Effector memory CD8-positive, alpha-beta T cell (primary cell): ENCODE data around the gene DNAJC22.

ENCODE experiments used
- ATAC-seq: fragments of 150-1000 bp; cut with Tn5 transposase; replicated peaks from 2 replicates; pipeline ENCODE4 v1.10.0; 2021; ENCODE audit warnings: mild to moderate bottlenecking, moderate library complexity
- DNase-seq, 3 experiments: peaks; one replicate each; pipeline ENCODE4 v3.0.0; 2021
- H3K27ac Mint-ChIP-seq, 2 donors: one replicate each; pipeline ENCODE4 v1.8.0; 2022; ENCODE audit warnings: mild to moderate bottlenecking in 2 of 2, mixed read lengths in 2 of 2, moderate library complexity in 2 of 2
- H3K27me3 Mint-ChIP-seq, 2 donors: one replicate each; pipeline ENCODE4 v1.8.0; 2022; ENCODE audit warnings: mixed read lengths in 2 of 2
- H3K36me3 Mint-ChIP-seq: one replicate; pipeline ENCODE4 v1.8.0; 2022; ENCODE audit warnings: mild to moderate bottlenecking, moderate library complexity, mixed read lengths; ENCODE audit not compliant: insufficient read depth
- H3K4me1 Mint-ChIP-seq, 2 donors: one replicate each; pipeline ENCODE4 v1.8.0; 2022; ENCODE audit warnings: low read depth in 2 of 2, mixed read lengths in 2 of 2
- H3K4me3 Mint-ChIP-seq, 2 donors: one replicate each; pipeline ENCODE4 v1.8.0; 2022; ENCODE audit warnings: mild to moderate bottlenecking in 2 of 2, mixed read lengths in 2 of 2, moderate library complexity in 2 of 2
- H3K9me3 Mint-ChIP-seq, 2 donors: one replicate each; pipeline ENCODE4 v1.8.0; 2022; ENCODE audit warnings: mixed read lengths in 2 of 2

Gene DNAJC22

GRCh38 chr12:49342914-49343731 is 3.6 kb upstream of the DNAJC22 start:
- Mint-ChIP-seq H3K9me3 (no peaks in the 10 kb centered on the region), H3K4me3 (peak overlapping the region; percentile 78 to 79), H3K27ac (no peak overlapping the region), H3K4me1 (peaks cover 32 to 36% of the 10 kb centered on the region in 2 donors), H3K36me3 (peaks cover 16% of the 10 kb centered on the region), H3K27me3 (peaks cover 26 to 62% of the 10 kb centered on the region in 2 donors)
- ATAC-seq, result peak; percentile 18
- no peak for DNase-seq

- ATAC-seq (no peak), DNase-seq (no peak)
- H3K36me3 Mint-ChIP-seq, result peaks cover 16% of the 10 kb centered on the region
- H3K9me3 Mint-ChIP-seq, result no peaks in the 10 kb centered on the region
- H3K4me1 Mint-ChIP-seq, result peaks cover 32 to 36% of the 10 kb centered on the region in 2 donors
- H3K27me3 Mint-ChIP-seq, result peaks cover 40 to 63% of the 10 kb centered on the region in 2 donors
- peak overlapping the region; percentile 78 to 79 for H3K4me3 Mint-ChIP-seq
- no peak overlapping the region for H3K27ac Mint-ChIP-seq
These were observed 2.1 kb upstream of the DNAJC22 start for GRCh38 chr12:49344486-49345050.

GRCh38 chr12:49345051-49345824 is 1.4 kb upstream of the DNAJC22 start:
- H3K4me3 Mint-ChIP-seq, result peak overlapping the region; percentile 81 to 90
- DNase-seq (no peak), ATAC-seq (no peak)
- H3K9me3 Mint-ChIP-seq, result no peaks in the 10 kb centered on the region
- no peak overlapping the region for H3K27ac Mint-ChIP-seq
- H3K36me3 Mint-ChIP-seq, result peaks cover 16% of the 10 kb centered on the region
- H3K27me3 Mint-ChIP-seq, result peaks cover 40 to 69% of the 10 kb centered on the region in 2 donors
- peaks cover 32 to 36% of the 10 kb centered on the region in 2 donors for H3K4me1 Mint-ChIP-seq

GRCh38 chr12:49345825-49346658 is 646 bp upstream of the DNAJC22 start:
- Mint-ChIP-seq H3K9me3 (no peaks in the 10 kb centered on the region), H3K4me1 (peaks cover 32% of the 10 kb centered on the region in 2 donors), H3K4me3 (peak overlapping the region; percentile 81 to 90), H3K27ac (no peak overlapping the region), H3K27me3 (peaks cover 48 to 69% of the 10 kb centered on the region in 2 donors), H3K36me3 (peaks cover 16% of the 10 kb centered on the region)
- ATAC-seq (no peak), DNase-seq (no peak)

- Mint-ChIP-seq H3K36me3 (peaks cover 16% of the 10 kb centered on the region), H3K4me3 (peak overlapping the region; percentile 81 to 90), H3K4me1 (peaks cover 29 to 31% of the 10 kb centered on the region in 2 donors), H3K9me3 (no peaks in the 10 kb centered on the region), H3K27ac (no peak overlapping the region), H3K27me3 (peaks cover 61 to 81% of the 10 kb centered on the region in 2 donors)
- ATAC-seq (peak; percentile 80), DNase-seq (peak; percentile 84)
These were observed 864 bp downstream of the DNAJC22 start for GRCh38 chr12:49347311-49348193.

GRCh38 chr12:49348781-49349180 is 2.1 kb downstream of the DNAJC22 start:
- Mint-ChIP-seq H3K4me3 (no peak overlapping the region), H3K27me3 (peaks cover 73 to 81% of the 10 kb centered on the region in 2 donors), H3K9me3 (no peaks in the 10 kb centered on the region), H3K4me1 (peaks cover 18 to 21% of the 10 kb centered on the region in 2 donors), H3K27ac (no peak overlapping the region), H3K36me3 (peaks cover 7% of the 10 kb centered on the region)
- no peak for DNase-seq
- no peak for ATAC-seq

GRCh38 chr12:49349266-49349665 is 2.6 kb downstream of the DNAJC22 start:
- H3K27me3 Mint-ChIP-seq, result peaks cover 73 to 85% of the 10 kb centered on the region in 2 donors

GRCh38 chr12:49352351-49352750 is 5.7 kb downstream of the DNAJC22 start:
- peaks cover 4% of the 10 kb centered on the region for H3K36me3 Mint-ChIP-seq
- no peak for ATAC-seq

More at GRCh38 chr12:49349266-49349665, 2.6 kb downstream of the DNAJC22 start:
- Mint-ChIP-seq H3K4me3 (no peak overlapping the region), H3K9me3 (no peaks in the 10 kb centered on the region), H3K4me1 (peaks cover 15 to 18% of the 10 kb centered on the region in 2 donors), H3K27ac (no peak overlapping the region), H3K36me3 (peaks cover 7% of the 10 kb centered on the region)
- DNase-seq (no peak), ATAC-seq (no peak)

GRCh38 chr12:49355913-49356312 is 9.2 kb downstream of the DNAJC22 start:
- Mint-ChIP-seq H3K27me3 (peaks cover 50 to 68% of the 10 kb centered on the region in 2 donors), H3K4me1 (peaks cover 4 to 6% of the 10 kb centered on the region in 2 donors), H3K36me3 (peaks cover 4% of the 10 kb centered on the region), H3K27ac (no peak overlapping the region), H3K9me3 (no peaks in the 10 kb centered on the region), H3K4me3 (no peak overlapping the region)
- ATAC-seq (no peak), DNase-seq (no peak)

More at GRCh38 chr12:49352351-49352750, 5.7 kb downstream of the DNAJC22 start:
- Mint-ChIP-seq H3K27ac (no peak overlapping the region), H3K27me3 (peaks cover 63 to 80% of the 10 kb centered on the region in 2 donors), H3K4me1 (peaks cover under 1% of the 10 kb centered on the region in 2 donors), H3K4me3 (no peak overlapping the region), H3K9me3 (no peaks in the 10 kb centered on the region)
- DNase-seq, result no peak

GRCh38 chr12:49357103-49357678 is 10.5 kb downstream of the DNAJC22 start:
- H3K4me3 Mint-ChIP-seq, result no peak overlapping the region
- ATAC-seq, result no peak
- peaks cover 38 to 65% of the 10 kb centered on the region in 2 donors for H3K27me3 Mint-ChIP-seq
- no peak for DNase-seq
- H3K36me3 Mint-ChIP-seq, result peaks cover 4% of the 10 kb centered on the region
- H3K27ac Mint-ChIP-seq, result no peak overlapping the region
- no peaks in the 10 kb centered on the region for H3K9me3 Mint-ChIP-seq
- peaks cover 4 to 6% of the 10 kb centered on the region in 2 donors for H3K4me1 Mint-ChIP-seq

- H3K36me3 Mint-ChIP-seq, result peaks cover 4% of the 10 kb centered on the region
- no peak overlapping the region for H3K4me3 Mint-ChIP-seq
- no peaks in the 10 kb centered on the region for H3K9me3 Mint-ChIP-seq
- H3K27ac Mint-ChIP-seq, result no peak overlapping the region
- peak; percentile 53 to 61 (median 54) for DNase-seq
- ATAC-seq, result peak; percentile 98
- peaks cover 24 to 53% of the 10 kb centered on the region in 2 donors for H3K27me3 Mint-ChIP-seq
- peaks cover 4 to 6% of the 10 kb centered on the region in 2 donors for H3K4me1 Mint-ChIP-seq
These were observed 11.9 kb downstream of the DNAJC22 start for GRCh38 chr12:49358483-49359141.
